Measurements from ENCODE around the gene CISD1. TPM values are rescaled to one million over a fixed set of nuclear protein-coding genes. Genes with fewer than 3 reads are reported as not detected.

Gene CISD1
- total and polyA plus RNA-seq, 9 of the 15 experiments (the other 6 are each of a cell fraction or from before 2014, with no cell fraction given): 35.8 to 342 (median 118) TPM

GRCh38 chr10:58280477-58280876, 11.5 kb downstream of the CISD1 start (continued):
- TF ChIP-seq PTRF (tag; IDR thresholded peaks at IDR 0.05): no peak
- no peak for TF ChIP-seq CBFA2T3 (IDR thresholded peaks at IDR 0.05)
- TF ChIP-seq PATZ1 (CRISPR knock-in tag; IDR thresholded peaks at IDR 0.05; ENCODE audit: borderline replicate concordance): no peak
- TF ChIP-seq POLR2G (IDR thresholded peaks at IDR 0.05; ENCODE audit: low read depth, low read length): no peak
- TF ChIP-seq FIP1L1 (IDR thresholded peaks at IDR 0.05; ENCODE audit: low read depth, low read length, poor library complexity, severe bottlenecking): no peak
- TF ChIP-seq FOSL1 (tag; conservative IDR thresholded peaks at IDR 0.05): peak; percentile 50; the same call in 1 of the 2 replicates
- TF ChIP-seq DPF2 (IDR thresholded peaks at IDR 0.05): peak; percentile 41; the same call in 1 of the 2 replicates
- TF ChIP-seq ATF7 (IDR thresholded peaks at IDR 0.05): no peak
- no peak for TF ChIP-seq GTF2F1 (IDR thresholded peaks at IDR 0.05; ENCODE audit: low read depth, low read length)
- TF ChIP-seq FOXA1 (IDR thresholded peaks at IDR 0.05; ENCODE audit: borderline replicate concordance): no peak
- no peak for TF ChIP-seq NRF1 (conservative IDR thresholded peaks at IDR 0.05 in 1 of 2, IDR thresholded peaks at IDR 0.05 in 1 of 2)
